Activated CD8-positive, alpha-beta T cell treated with anti-CD3 and anti-CD28 coated beads, Interleukin-2, amount 10 ng/mL, durations not matched to agents 7 days and 5 days (primary cell): ENCODE measurements around the gene SRP68. TPM values are rescaled to one million over a fixed set of nuclear protein-coding genes. Genes with fewer than 3 reads are reported as not detected.
"Not testable (repeated sequence)": the region's sequence is repeated elsewhere in the genome, so short reads cannot be mapped to it uniquely, and the experiment has no call there.

Experiments used
- ATAC-seq: fragments of 150-1000 bp; cut with Tn5 transposase; one replicate; pipeline ENCODE4 v1.10.0; 2021; ENCODE audit warnings: moderate library complexity
- CTCF ChIA-PET: fragments of 350-600 bp; sonication (Branson Sonifier 250); formaldehyde crosslinking; loops from one replicate; lab custom pipeline; 2021; ENCODE audit warnings: antibody characterized with exemption; lab: Charles Lee
- POLR2A ChIA-PET: fragments of 350-600 bp; sonication (Branson Sonifier 250); formaldehyde crosslinking; loops from one replicate; lab custom pipeline; 2021; ENCODE audit warnings: antibody characterized with exemption; lab: Charles Lee
- DNase-seq: peaks from one replicate; pipeline ENCODE4 v3.0.0-alpha.2; 2020
- H3K27ac Mint-ChIP-seq: one replicate; pipeline ENCODE4 v1.8.0; 2021; ENCODE audit warnings: mild to moderate bottlenecking, mixed read lengths
- H3K27me3 Mint-ChIP-seq: one replicate; pipeline ENCODE4 v1.8.0; 2021; ENCODE audit warnings: low read depth, mixed read lengths
- H3K36me3 Mint-ChIP-seq: one replicate; pipeline ENCODE4 v1.8.0; 2021; ENCODE audit warnings: low read depth, mixed read lengths
- H3K4me1 Mint-ChIP-seq: one replicate; pipeline ENCODE4 v1.8.0; 2021; ENCODE audit warnings: low read depth, mixed read lengths
- H3K4me3 Mint-ChIP-seq: one replicate; pipeline ENCODE4 v1.8.0; 2021; ENCODE audit warnings: mild to moderate bottlenecking, mixed read lengths
- H3K9me3 Mint-ChIP-seq: one replicate; pipeline ENCODE4 v1.8.0; 2022; ENCODE audit warnings: mixed read lengths; ENCODE audit not compliant: insufficient read depth
- total RNA-seq, 2 experiments: library from RNA; stranded (reverse); gene quantifications; one replicate each; pipeline ENCODE4 v1.2.3, GENCODE V29; 2021

The SRP68 gene
- total RNA-seq, 2 experiments from 2014 or later = 85.1 to 86.0 TPM

- no peak overlapping the region for H3K27ac Mint-ChIP-seq
- H3K9me3 Mint-ChIP-seq = no peaks in the 10 kb centered on the region
- ATAC-seq (no peak), DNase-seq (no peak)
- ChIA-PET CTCF (interaction anchor here (1.2 to 3.5 kb wide), 3 partner anchors 12 to 36 kb away, joined by 3 to 22 read pairs (median 3); no protein-coding TSS in a partner anchor), POLR2A (interaction anchor here (0.8 kb wide), 1 partner anchor 12 kb away, joined by 4 read pairs; no protein-coding TSS in a partner anchor)
- H3K27me3 Mint-ChIP-seq = no peaks in the 10 kb centered on the region
- H3K36me3 Mint-ChIP-seq = peaks cover 53% of the 10 kb centered on the region
- H3K4me3 Mint-ChIP-seq = no peak overlapping the region
- H3K4me1 Mint-ChIP-seq = peaks cover 4% of the 10 kb centered on the region
These were observed 21.5 kb downstream of the SRP68 start for GRCh38 chr17:76050538-76051467.

GRCh38 chr17:76049836-76050537, 22.3 kb downstream of the SRP68 start:
- H3K36me3 Mint-ChIP-seq = peaks cover 60% of the 10 kb centered on the region
- DNase-seq (no peak), ATAC-seq (no peak)
- H3K4me3 Mint-ChIP-seq = no peak overlapping the region
- peaks cover 4% of the 10 kb centered on the region for H3K4me1 Mint-ChIP-seq
- CTCF ChIA-PET = interaction anchor here (3.5 kb wide), 1 partner anchor 36 kb away, joined by 22 read pairs; no protein-coding TSS in a partner anchor
- H3K27me3 Mint-ChIP-seq = no peaks in the 10 kb centered on the region
- H3K9me3 Mint-ChIP-seq = no peaks in the 10 kb centered on the region
- H3K27ac Mint-ChIP-seq = no peak overlapping the region
- POLR2A ChIA-PET = interaction anchor here (0.8 kb wide), 2 partner anchors 11 to 16 kb away, joined by 4 read pairs; no protein-coding TSS in a partner anchor

- H3K9me3 Mint-ChIP-seq = no peaks in the 10 kb centered on the region
- ATAC-seq = no peak
These were observed 23.1 kb downstream of the SRP68 start for GRCh38 chr17:76049239-76049638.

GRCh38 chr17:76048711-76049110, 23.6 kb downstream of the SRP68 start:
- Mint-ChIP-seq H3K27ac (no peak overlapping the region), H3K27me3 (no peaks in the 10 kb centered on the region)
- POLR2A ChIA-PET = no interaction called here

More at GRCh38 chr17:76049239-76049638, 23.1 kb downstream of the SRP68 start:
- POLR2A ChIA-PET = interaction anchor here (0.8 kb wide), 1 partner anchor 16 kb away, joined by 4 read pairs; no protein-coding TSS in a partner anchor
- H3K4me1 Mint-ChIP-seq = peaks cover 4% of the 10 kb centered on the region
- no peak for DNase-seq
- H3K36me3 Mint-ChIP-seq = peaks cover 66% of the 10 kb centered on the region
- H3K27me3 Mint-ChIP-seq = no peaks in the 10 kb centered on the region
- H3K27ac Mint-ChIP-seq = peak overlapping the region; percentile 11
- CTCF ChIA-PET = interaction anchor here (3.5 kb wide), 1 partner anchor 35 kb away, joined by 22 read pairs; no protein-coding TSS in a partner anchor
- no peak overlapping the region for H3K4me3 Mint-ChIP-seq

DNA sequence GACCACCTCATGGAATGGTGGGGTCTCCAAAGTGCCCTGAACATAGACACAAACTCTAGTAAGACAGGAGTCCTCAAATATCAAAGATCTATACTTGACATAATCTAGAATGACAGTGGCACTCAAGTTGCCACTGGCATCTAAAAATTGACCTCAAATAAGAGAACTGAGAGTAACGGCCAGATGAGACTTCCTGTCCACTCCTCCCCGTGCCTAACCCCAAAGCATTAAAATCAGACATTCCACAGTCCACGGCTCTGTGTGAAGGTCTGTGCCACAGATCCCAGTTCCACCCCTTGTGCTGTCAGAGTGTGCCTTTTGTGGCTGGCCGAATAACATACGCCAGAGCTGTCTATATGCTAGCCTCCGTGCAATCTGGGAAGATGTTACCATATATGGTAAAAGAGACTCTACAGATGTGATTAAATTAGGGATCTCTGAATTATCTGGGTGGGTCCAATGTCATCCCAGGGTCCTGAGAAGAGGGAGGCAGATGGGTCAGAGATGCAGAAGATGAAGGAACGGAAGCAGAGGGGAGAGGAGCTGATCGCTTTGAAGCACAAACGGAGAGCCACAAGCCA, 24.2 kb downstream of the SRP68 start:
- Mint-ChIP-seq H3K4me3 (no peak overlapping the region), H3K9me3 (no peaks in the 10 kb centered on the region), H3K27ac (peak overlapping the region; percentile 12), H3K27me3 (no peaks in the 10 kb centered on the region), H3K36me3 (peaks cover 68% of the 10 kb centered on the region), H3K4me1 (peaks cover 2% of the 10 kb centered on the region)
- POLR2A ChIA-PET = interaction anchor here (0.6 kb wide), 1 partner anchor 330 kb away, joined by 6 read pairs; no protein-coding TSS in a partner anchor
- CTCF ChIA-PET = interaction anchor here (3.5 kb wide), 1 partner anchor 34 kb away, joined by 22 read pairs; no protein-coding TSS in a partner anchor
- DNase-seq (no peak), ATAC-seq (no peak)

More at GRCh38 chr17:76048711-76049110, 23.6 kb downstream of the SRP68 start:
- ATAC-seq (peak; percentile 23), DNase-seq (no peak)
- CTCF ChIA-PET = interaction anchor here (3.5 kb wide), 1 partner anchor 34 kb away, joined by 22 read pairs; no protein-coding TSS in a partner anchor
- peaks cover 66% of the 10 kb centered on the region for H3K36me3 Mint-ChIP-seq
- H3K9me3 Mint-ChIP-seq = no peaks in the 10 kb centered on the region
- peaks cover 4% of the 10 kb centered on the region for H3K4me1 Mint-ChIP-seq
- H3K4me3 Mint-ChIP-seq = no peak overlapping the region

DNA sequence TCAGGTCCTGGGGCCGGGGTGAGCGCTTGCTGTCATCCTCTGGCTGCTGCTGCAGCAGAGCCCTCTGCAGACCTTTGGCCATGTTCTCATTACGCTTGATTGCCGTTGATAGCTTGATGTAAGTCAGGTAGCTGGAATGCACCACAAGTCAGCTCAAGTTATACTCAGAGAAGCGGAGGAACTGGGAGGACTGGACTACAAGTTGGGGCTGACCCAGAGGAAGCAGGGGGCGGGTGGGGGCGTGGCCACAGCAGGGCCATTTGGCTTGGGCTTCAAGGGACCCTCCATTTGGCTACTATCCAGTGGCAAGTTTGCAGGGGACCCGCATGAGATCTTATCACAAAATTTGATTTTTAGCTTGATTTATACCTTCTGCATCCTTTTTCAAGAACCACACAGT, 26.3 kb downstream of the SRP68 start:
- Mint-ChIP-seq H3K27me3 (no peaks in the 10 kb centered on the region), H3K9me3 (no peaks in the 10 kb centered on the region), H3K4me3 (no peak overlapping the region), H3K36me3 (peaks cover 70% of the 10 kb centered on the region), H3K4me1 (peaks cover 2% of the 10 kb centered on the region), H3K27ac (no peak overlapping the region)
- ChIA-PET CTCF (interaction anchor here (1.5 to 3.4 kb wide), 2 partner anchors 17 to 32 kb away, joined by 4 to 11 read pairs; no protein-coding TSS in a partner anchor), POLR2A (no interaction called here)
- DNase-seq = no peak
- ATAC-seq = no peak

DNA sequence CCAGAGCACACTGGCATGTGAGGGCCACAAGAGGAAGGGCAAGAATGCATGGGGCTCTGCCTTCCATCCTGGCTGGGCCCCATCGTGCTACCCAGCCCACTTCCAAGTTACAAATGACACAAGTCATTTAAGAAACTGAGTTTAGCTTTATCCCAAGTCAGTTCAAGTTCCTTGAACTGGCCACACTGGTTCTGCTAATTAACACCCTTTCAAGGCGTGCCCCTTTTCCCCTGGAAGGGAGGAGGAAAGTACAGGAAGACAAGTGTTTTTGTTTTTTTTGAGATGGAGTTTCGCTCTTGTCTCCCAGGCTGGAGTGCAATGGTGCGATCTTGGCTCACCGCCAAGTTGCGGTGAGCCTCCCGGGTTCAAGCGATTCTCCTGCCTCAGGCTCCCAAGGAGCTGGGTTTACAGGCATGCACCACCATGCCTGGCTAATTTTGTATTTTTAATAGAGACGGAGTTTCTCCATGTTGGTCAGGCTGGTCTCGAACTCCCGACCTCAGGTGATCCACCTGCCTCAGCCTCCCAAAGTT, 27.8 kb downstream of the SRP68 start:
- H3K4me3 Mint-ChIP-seq, H3K9me3 Mint-ChIP-seq, H3K27ac Mint-ChIP-seq, DNase-seq, H3K27me3 Mint-ChIP-seq, H3K4me1 Mint-ChIP-seq, ATAC-seq, POLR2A ChIA-PET: not testable (repeated sequence)
- H3K36me3 Mint-ChIP-seq = peaks cover 68% of the 10 kb centered on the region
- CTCF ChIA-PET = interaction anchor here (3.4 kb wide), 1 partner anchor 30 kb away, joined by 11 read pairs; no protein-coding TSS in a partner anchor

GRCh38 chr17:76042868-76043267, 29.4 kb downstream of the SRP68 start:
- peaks cover 69% of the 10 kb centered on the region for H3K36me3 Mint-ChIP-seq
- POLR2A ChIA-PET, DNase-seq, ATAC-seq, H3K9me3 Mint-ChIP-seq, H3K27me3 Mint-ChIP-seq, H3K4me1 Mint-ChIP-seq, H3K4me3 Mint-ChIP-seq, H3K27ac Mint-ChIP-seq: not testable (repeated sequence)
- CTCF ChIA-PET = interaction anchor here (0.7 kb wide), 1 partner anchor 41 kb away, joined by 3 read pairs; no protein-coding TSS in a partner anchor

DNA sequence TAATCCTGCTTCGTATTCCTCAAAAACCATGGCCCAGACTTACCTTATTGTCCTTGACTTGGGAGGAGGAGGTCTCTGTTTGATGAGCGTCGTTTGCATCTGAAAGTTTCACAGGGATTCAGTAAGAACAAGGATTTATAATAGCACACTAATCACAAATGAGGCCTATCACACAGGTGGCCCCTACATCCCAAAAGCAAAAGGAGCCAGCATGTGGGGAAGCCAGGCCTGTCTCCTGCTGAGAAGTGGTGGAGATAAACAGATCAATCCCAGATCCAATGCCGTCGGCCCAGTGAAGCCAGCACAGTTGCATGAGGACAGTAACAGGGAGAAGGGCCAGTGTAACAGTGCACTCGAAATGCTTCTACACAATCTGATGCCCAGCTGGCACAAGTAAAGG, 31.9 kb downstream of the SRP68 start:
- ChIA-PET CTCF (no interaction called here), POLR2A (interaction anchor here (1.7 kb wide), 1 partner anchor 11 kb away, joined by 7 read pairs; no protein-coding TSS in a partner anchor)

GRCh38 chr17:76039121-76039520, 33.2 kb downstream of the SRP68 start:
- H3K36me3 Mint-ChIP-seq = peaks cover 50% of the 10 kb centered on the region
- H3K4me1 Mint-ChIP-seq = peaks cover 15% of the 10 kb centered on the region
- H3K9me3 Mint-ChIP-seq = no peaks in the 10 kb centered on the region
- no peak for ATAC-seq
- H3K4me3 Mint-ChIP-seq = no peak overlapping the region
- peak overlapping the region; percentile 36 for H3K27ac Mint-ChIP-seq
- ChIA-PET CTCF (interaction anchor here (1.4 kb wide), 1 partner anchor 25 kb away, joined by 5 read pairs; no protein-coding TSS in a partner anchor), POLR2A (interaction anchor here (0.6 kb wide), 1 partner anchor 11 kb away, joined by 4 read pairs; no protein-coding TSS in a partner anchor)
- no peaks in the 10 kb centered on the region for H3K27me3 Mint-ChIP-seq
- no peak for DNase-seq

More for the DNA sequence above, 31.9 kb downstream of the SRP68 start:
- H3K4me3 Mint-ChIP-seq = no peak overlapping the region
- H3K4me1 Mint-ChIP-seq = peaks cover 13% of the 10 kb centered on the region
- DNase-seq (no peak), ATAC-seq (no peak)
- no peaks in the 10 kb centered on the region for H3K27me3 Mint-ChIP-seq
- no peaks in the 10 kb centered on the region for H3K9me3 Mint-ChIP-seq
- peaks cover 60% of the 10 kb centered on the region for H3K36me3 Mint-ChIP-seq
- no peak overlapping the region for H3K27ac Mint-ChIP-seq
